HepG2 (cell line): ENCODE results near the gene UBR1. TPM values are rescaled to one million over a fixed set of nuclear protein-coding genes. Genes with fewer than 3 reads are reported as not detected.

Experiments used
- FIP1L1 ChIP-seq: fragments of 200-400 bp; formaldehyde crosslinking; IDR thresholded peaks from 2 replicates; pipeline ENCODE4 v1.6.1; 2018; ENCODE audit warnings: low read depth, mild to moderate bottlenecking, low read length, moderate library complexity, borderline replicate concordance; ENCODE audit not compliant: insufficient read depth
- GABPA ChIP-seq, 2 experiments: IDR thresholded peaks; 2 replicates each; pipeline ENCODE4 v1.6.1; 2011 to 2016; ENCODE audit warnings: low read depth in 2 of 2, low read length in 1 of 2, missing biosample characterization in 1 of 2, missing genetic modification characterization in 1 of 2
- HOXA9 ChIP-seq: sonication (generic); formaldehyde crosslinking; IDR thresholded peaks from 2 replicates; pipeline ENCODE4 v1.8.1; 2022; ENCODE audit warnings: missing genetic modification reagents, mild to moderate bottlenecking, moderate library complexity, borderline replicate concordance
- MTA1 ChIP-seq: sonication (generic); formaldehyde crosslinking; IDR thresholded peaks from 2 replicates; pipeline ENCODE4 v1.4.0; 2020; ENCODE audit warnings: missing genetic modification reagents, mild to moderate bottlenecking, borderline replicate concordance
- MYC ChIP-seq: sonication (generic); formaldehyde crosslinking; IDR thresholded peaks from 2 replicates; pipeline ENCODE4 v1.9.0; 2021; ENCODE audit warnings: missing genetic modification reagents, borderline replicate concordance
- NAIF1 ChIP-seq: sonication (generic); formaldehyde crosslinking; IDR thresholded peaks from 2 replicates; pipeline ENCODE4 v1.5.0; 2020; ENCODE audit warnings: mild to moderate bottlenecking, missing genetic modification reagents, borderline replicate concordance
- PHB2 ChIP-seq: fragments of 450-650 bp; IDR thresholded peaks from 2 replicates; pipeline ENCODE4 v1.6.1; 2018; ENCODE audit not compliant: partially characterized antibody
- ZBTB7A ChIP-seq: sonication (generic); formaldehyde crosslinking; IDR thresholded peaks from 2 replicates; pipeline ENCODE4 v1.8.0; 2022; ENCODE audit warnings: mild to moderate bottlenecking, missing genetic modification reagents
- ZNF205 ChIP-seq: IDR thresholded peaks from 2 replicates; pipeline ENCODE4 v1.6.1; 2018; ENCODE audit warnings: missing biosample characterization, missing genetic modification reagents
- ZNF432 ChIP-seq: sonication (generic); formaldehyde crosslinking; IDR thresholded peaks from 2 replicates; pipeline ENCODE4 v1.5.0; 2020; ENCODE audit warnings: missing genetic modification reagents, mild to moderate bottlenecking, borderline replicate concordance
- ZNF543 ChIP-seq: sonication (generic); formaldehyde crosslinking; IDR thresholded peaks from 2 replicates; pipeline ENCODE4 v1.4.0; 2020; ENCODE audit warnings: mild to moderate bottlenecking, missing genetic modification reagents
- ZZZ3 ChIP-seq: sonication (generic); formaldehyde crosslinking; IDR thresholded peaks from 2 replicates; pipeline ENCODE4 v1.4.0; 2020; ENCODE audit warnings: missing genetic modification reagents, mild to moderate bottlenecking, borderline replicate concordance
- polyA plus RNA-seq, 8 experiments: library from polyadenylated mRNA; depleted of rRNA in 3 of 8; stranded (reverse) in 7 of 8; unstranded in 1 of 8; fragments of >200 nt; fragmentation: Illumina TruSeq in 4 of 8; extraction: Trizol in 4 of 8; gene quantifications; 2 replicates each; pipeline versions ENCODE4 v1.2.1 to v1.2.3, GENCODE V29; 2011 to 2016; ENCODE audit warnings: low read depth in 4 of 8, missing spikeins in 1 of 8, mixed read lengths in 1 of 8; ENCODE audit not compliant: insufficient read depth in 1 of 8
- total RNA-seq, 5 experiments: library from RNA; depleted of rRNA; stranded (reverse); fragments of >200 nt; fragmentation: Illumina TruSeq; extraction: Trizol; gene quantifications; 2 replicates each; pipeline ENCODE4 v1.2.3, GENCODE V29; 2016; ENCODE audit warnings: low read depth in 1 of 5
- TF ChIP-seq, protein P1 (sequence below): sonication (generic); formaldehyde crosslinking; IDR thresholded peaks from 2 replicates; pipeline ENCODE4 v1.9.0; 2021; ENCODE audit warnings: missing genetic modification reagents, borderline replicate concordance
- TF ChIP-seq, protein P2 (sequence below): sonication (generic); formaldehyde crosslinking; IDR thresholded peaks from 2 replicates; pipeline ENCODE4 v1.9.0; 2021; ENCODE audit warnings: missing genetic modification reagents, mild to moderate bottlenecking, borderline replicate concordance
- TF ChIP-seq, protein P3 (sequence below): sonication (generic); formaldehyde crosslinking; IDR thresholded peaks from 2 replicates; pipeline ENCODE4 v1.8.1; 2022; ENCODE audit warnings: low read depth, mild to moderate bottlenecking, missing genetic modification reagents
- TF ChIP-seq, protein P4 (sequence below): sonication (generic); formaldehyde crosslinking; IDR thresholded peaks from 2 replicates; pipeline ENCODE4 v1.4.0; 2020; ENCODE audit warnings: mild to moderate bottlenecking, missing genetic modification reagents
- TF ChIP-seq, protein P5 (sequence below): sonication (generic); formaldehyde crosslinking; IDR thresholded peaks from 2 replicates; pipeline ENCODE4 v1.4.0; 2020; ENCODE audit warnings: missing genetic modification reagents

UBR1 gene
- total and polyA plus RNA-seq, 2 of the 13 experiments (the other 11 are each of a cell fraction or from before 2014, with no cell fraction given) = 6.4 to 18.0 TPM

DNA sequence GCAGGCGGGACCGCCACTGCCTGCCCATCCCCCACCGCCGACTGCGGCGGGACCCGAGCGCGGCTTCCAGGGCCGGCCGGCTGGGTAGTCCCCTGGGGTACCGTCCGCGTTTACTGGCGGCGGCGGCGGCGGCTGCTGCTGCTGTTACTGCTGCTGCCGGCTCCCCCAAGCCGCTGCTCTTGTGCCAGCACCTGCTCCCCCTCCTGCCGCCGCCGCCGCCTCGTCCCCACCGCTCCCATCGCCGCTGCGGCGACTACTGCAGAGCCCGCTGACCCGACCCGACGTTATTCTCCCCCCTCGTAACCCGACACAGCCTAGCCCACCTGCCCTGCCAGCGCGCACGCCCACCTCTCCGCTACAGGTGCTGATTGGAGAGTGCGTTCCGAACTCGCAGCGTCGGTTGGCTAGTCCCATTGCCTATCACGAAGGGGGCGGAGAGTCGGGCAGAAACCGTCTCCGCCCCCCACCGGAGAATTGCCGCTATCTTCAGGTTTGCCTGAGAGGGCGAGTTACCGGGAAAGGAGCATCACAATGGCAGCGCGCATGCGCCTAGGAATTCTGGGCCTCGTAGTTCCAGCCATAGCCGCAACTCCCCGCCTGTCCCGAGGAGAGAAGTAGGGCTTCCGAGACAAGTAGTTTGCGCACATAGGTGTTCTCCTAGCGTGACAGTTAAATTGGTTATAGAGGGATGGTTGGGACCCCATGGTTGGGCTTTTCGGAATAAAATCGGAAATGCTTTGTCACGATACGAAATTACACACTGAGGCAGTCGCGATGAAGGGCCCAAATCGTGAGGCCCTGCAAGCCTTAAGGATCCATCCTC lies 185.1 kb downstream of the UBR1 start, which contains the start of gene TTBK2 (continued):
- TF ChIP-seq HOXA9 (CRISPR knock-in tag) = no peak
- no peak for TF ChIP-seq NAIF1
- no peak for TF ChIP-seq ZNF432 (CRISPR knock-in tag)
- TF ChIP-seq MYC (CRISPR knock-in tag) = peak; percentile 66; the same call in 1 of the 2 replicates
- TF ChIP-seq, protein P1, sequence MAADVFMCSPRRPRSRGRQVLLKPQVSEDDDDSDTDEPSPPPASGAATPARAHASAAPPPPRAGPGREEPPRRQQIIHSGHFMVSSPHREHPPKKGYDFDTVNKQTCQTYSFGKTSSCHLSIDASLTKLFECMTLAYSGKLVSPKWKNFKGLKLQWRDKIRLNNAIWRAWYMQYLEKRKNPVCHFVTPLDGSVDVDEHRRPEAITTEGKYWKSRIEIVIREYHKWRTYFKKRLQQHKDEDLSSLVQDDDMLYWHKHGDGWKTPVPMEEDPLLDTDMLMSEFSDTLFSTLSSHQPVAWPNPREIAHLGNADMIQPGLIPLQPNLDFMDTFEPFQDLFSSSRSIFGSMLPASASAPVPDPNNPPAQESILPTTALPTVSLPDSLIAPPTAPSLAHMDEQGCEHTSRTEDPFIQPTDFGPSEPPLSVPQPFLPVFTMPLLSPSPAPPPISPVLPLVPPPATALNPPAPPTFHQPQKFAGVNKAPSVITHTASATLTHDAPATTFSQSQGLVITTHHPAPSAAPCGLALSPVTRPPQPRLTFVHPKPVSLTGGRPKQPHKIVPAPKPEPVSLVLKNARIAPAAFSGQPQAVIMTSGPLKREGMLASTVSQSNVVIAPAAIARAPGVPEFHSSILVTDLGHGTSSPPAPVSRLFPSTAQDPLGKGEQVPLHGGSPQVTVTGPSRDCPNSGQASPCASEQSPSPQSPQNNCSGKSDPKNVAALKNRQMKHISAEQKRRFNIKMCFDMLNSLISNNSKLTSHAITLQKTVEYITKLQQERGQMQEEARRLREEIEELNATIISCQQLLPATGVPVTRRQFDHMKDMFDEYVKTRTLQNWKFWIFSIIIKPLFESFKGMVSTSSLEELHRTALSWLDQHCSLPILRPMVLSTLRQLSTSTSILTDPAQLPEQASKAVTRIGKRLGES (CRISPR knock-in tag) = no peak
- TF ChIP-seq GABPA (IDR thresholded peaks at IDR 0.05; ENCODE audit: low read depth, low read length) = no peak
- TF ChIP-seq GABPA (CRISPR knock-in tag; IDR thresholded peaks at IDR 0.05; ENCODE audit: low read depth) = peak; percentile 70
- TF ChIP-seq, protein P2, sequence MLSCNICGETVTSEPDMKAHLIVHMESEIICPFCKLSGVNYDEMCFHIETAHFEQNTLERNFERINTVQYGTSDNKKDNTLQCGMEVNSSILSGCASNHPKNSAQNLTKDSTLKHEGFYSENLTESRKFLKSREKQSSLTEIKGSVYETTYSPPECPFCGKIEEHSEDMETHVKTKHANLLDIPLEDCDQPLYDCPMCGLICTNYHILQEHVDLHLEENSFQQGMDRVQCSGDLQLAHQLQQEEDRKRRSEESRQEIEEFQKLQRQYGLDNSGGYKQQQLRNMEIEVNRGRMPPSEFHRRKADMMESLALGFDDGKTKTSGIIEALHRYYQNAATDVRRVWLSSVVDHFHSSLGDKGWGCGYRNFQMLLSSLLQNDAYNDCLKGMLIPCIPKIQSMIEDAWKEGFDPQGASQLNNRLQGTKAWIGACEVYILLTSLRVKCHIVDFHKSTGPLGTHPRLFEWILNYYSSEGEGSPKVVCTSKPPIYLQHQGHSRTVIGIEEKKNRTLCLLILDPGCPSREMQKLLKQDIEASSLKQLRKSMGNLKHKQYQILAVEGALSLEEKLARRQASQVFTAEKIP (CRISPR knock-in tag) = no peak
- TF ChIP-seq, protein P3, sequence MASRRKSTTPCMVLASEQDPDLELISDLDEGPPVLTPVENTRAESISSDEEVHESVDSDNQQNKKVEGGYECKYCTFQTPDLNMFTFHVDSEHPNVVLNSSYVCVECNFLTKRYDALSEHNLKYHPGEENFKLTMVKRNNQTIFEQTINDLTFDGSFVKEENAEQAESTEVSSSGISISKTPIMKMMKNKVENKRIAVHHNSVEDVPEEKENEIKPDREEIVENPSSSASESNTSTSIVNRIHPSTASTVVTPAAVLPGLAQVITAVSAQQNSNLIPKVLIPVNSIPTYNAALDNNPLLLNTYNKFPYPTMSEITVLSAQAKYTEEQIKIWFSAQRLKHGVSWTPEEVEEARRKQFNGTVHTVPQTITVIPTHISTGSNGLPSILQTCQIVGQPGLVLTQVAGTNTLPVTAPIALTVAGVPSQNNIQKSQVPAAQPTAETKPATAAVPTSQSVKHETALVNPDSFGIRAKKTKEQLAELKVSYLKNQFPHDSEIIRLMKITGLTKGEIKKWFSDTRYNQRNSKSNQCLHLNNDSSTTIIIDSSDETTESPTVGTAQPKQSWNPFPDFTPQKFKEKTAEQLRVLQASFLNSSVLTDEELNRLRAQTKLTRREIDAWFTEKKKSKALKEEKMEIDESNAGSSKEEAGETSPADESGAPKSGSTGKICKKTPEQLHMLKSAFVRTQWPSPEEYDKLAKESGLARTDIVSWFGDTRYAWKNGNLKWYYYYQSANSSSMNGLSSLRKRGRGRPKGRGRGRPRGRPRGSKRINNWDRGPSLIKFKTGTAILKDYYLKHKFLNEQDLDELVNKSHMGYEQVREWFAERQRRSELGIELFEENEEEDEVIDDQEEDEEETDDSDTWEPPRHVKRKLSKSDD = no peak
- no peak for TF ChIP-seq ZBTB7A (CRISPR knock-in tag)
- no peak for TF ChIP-seq FIP1L1
- TF ChIP-seq MTA1 (CRISPR knock-in tag) = no peak
- TF ChIP-seq ZZZ3 (CRISPR knock-in tag) = no peak
- TF ChIP-seq, protein P4, sequence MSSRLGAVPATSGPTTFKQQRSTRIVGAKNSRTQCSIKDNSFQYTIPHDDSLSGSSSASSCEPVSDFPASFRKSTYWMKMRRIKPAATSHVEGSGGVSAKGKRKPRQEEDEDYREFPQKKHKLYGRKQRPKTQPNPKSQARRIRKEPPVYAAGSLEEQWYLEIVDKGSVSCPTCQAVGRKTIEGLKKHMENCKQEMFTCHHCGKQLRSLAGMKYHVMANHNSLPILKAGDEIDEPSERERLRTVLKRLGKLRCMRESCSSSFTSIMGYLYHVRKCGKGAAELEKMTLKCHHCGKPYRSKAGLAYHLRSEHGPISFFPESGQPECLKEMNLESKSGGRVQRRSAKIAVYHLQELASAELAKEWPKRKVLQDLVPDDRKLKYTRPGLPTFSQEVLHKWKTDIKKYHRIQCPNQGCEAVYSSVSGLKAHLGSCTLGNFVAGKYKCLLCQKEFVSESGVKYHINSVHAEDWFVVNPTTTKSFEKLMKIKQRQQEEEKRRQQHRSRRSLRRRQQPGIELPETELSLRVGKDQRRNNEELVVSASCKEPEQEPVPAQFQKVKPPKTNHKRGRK (CRISPR knock-in tag) = no peak
- TF ChIP-seq ZNF205 (CRISPR knock-in tag) = no peak
- no peak for TF ChIP-seq ZNF543 (CRISPR knock-in tag)
- TF ChIP-seq PHB2 = no peak
- TF ChIP-seq, protein P5, sequence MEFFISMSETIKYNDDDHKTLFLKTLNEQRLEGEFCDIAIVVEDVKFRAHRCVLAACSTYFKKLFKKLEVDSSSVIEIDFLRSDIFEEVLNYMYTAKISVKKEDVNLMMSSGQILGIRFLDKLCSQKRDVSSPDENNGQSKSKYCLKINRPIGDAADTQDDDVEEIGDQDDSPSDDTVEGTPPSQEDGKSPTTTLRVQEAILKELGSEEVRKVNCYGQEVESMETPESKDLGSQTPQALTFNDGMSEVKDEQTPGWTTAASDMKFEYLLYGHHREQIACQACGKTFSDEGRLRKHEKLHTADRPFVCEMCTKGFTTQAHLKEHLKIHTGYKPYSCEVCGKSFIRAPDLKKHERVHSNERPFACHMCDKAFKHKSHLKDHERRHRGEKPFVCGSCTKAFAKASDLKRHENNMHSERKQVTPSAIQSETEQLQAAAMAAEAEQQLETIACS = no peak
